GM23248 (cell line): ENCODE results near the gene MAGEA9B. TPM values are rescaled to one million over a fixed set of nuclear protein-coding genes. Genes with fewer than 3 reads are reported as not detected.

Source experiments
- polyA plus RNA-seq: library from polyadenylated mRNA; unstranded; fragments of >200 nt; fragmentation: Nextera tagmentation; extraction: Ambion mirVana; gene quantifications from 2 replicates; pipeline ENCODE4 v1.2.1, GENCODE V29; 2016
- total RNA-seq: library from RNA; depleted of rRNA; stranded (reverse); fragments of >200 nt; shearing (Covaris generic); gene quantifications from 2 replicates; pipeline ENCODE4 v1.2.3, GENCODE V29; 2014; rRNA removed

Gene MAGEA9B
- total and polyA plus RNA-seq, 2 experiments from 2014 or later = not detected

Other genes with a start within 250 kb of the MAGEA9B start
- gene IDS, start 82.2 kb downstream of the MAGEA9B start, total RNA-seq = 38.2 and 47.7 TPM in 2 replicates
- gene IDS, start 82.2 kb downstream of the MAGEA9B start, polyA plus RNA-seq = 78.4 and 79.5 TPM in 2 replicates
- gene EOLA1, start 46.4 kb downstream of the MAGEA9B start, total RNA-seq = 10.4 and 10.6 TPM in 2 replicates
- 12.0 and 12.3 TPM in 2 replicates for gene EOLA1, start 46.4 kb downstream of the MAGEA9B start, polyA plus RNA-seq
- gene HSFX3, start 37.5 kb downstream of the MAGEA9B start, total RNA-seq = not detected in 2 replicates
- not detected in 2 replicates for gene HSFX3, start 37.5 kb downstream of the MAGEA9B start, polyA plus RNA-seq
- 0.43 TPM in 1 of 2 replicates, not detected in the other for gene HSFX2, start 7.9 kb upstream of the MAGEA9B start, total RNA-seq
- not detected in 2 replicates for gene HSFX2, start 7.9 kb upstream of the MAGEA9B start, polyA plus RNA-seq
- gene TMEM185A, start 44.3 kb upstream of the MAGEA9B start, total RNA-seq = 14.0 and 14.7 TPM in 2 replicates
- 13.6 and 15.3 TPM in 2 replicates for gene TMEM185A, start 44.3 kb upstream of the MAGEA9B start, polyA plus RNA-seq
- not detected in 2 replicates for gene MAGEA11, start 124.6 kb upstream of the MAGEA9B start, total RNA-seq
- gene MAGEA11, start 124.6 kb upstream of the MAGEA9B start, polyA plus RNA-seq = not detected in 2 replicates
- gene HSFX1, start 186.6 kb upstream of the MAGEA9B start, total RNA-seq = 0.25 and 0.65 TPM in 2 replicates
- gene HSFX1, start 186.6 kb upstream of the MAGEA9B start, polyA plus RNA-seq = 0.09 TPM in 1 of 2 replicates, not detected in the other
- gene MAGEA9, start 194.5 kb upstream of the MAGEA9B start, total RNA-seq = not detected in 2 replicates
- gene MAGEA9, start 194.5 kb upstream of the MAGEA9B start, polyA plus RNA-seq = not detected in 2 replicates